SK-N-SH treated with all-trans-retinoic acid at 6 μM for 48 hours (cell line): Measurements from ENCODE around the gene CDH20.

Experiments used
- ATAC-seq: fragments of 200-7000 bp; cut with Tn5 transposase; 3 replicates; pipeline ENCODE4 v1.9.1; 2020; ENCODE audit warnings: mild to moderate bottlenecking, moderate library complexity
- ARNTL ChIP-seq: fragments of 450-650 bp; formaldehyde crosslinking; IDR thresholded peaks from 2 replicates; pipeline ENCODE4 v1.5.0; 2020; ENCODE audit warnings: low read depth, mild to moderate bottlenecking, moderate library complexity, borderline replicate concordance
- BACH2 ChIP-seq: fragments of 250-450 bp; sonication (Bioruptor Pico); IDR thresholded peaks from 2 replicates; pipeline ENCODE4 v1.9.0; 2021; ENCODE audit warnings: mild to moderate bottlenecking, borderline replicate concordance
- CREB5 ChIP-seq: fragments of 250-450 bp; sonication (Bioruptor Pico); IDR thresholded peaks from 2 replicates; pipeline ENCODE4 v1.5.1; 2020; ENCODE audit warnings: low read depth, mild to moderate bottlenecking, moderate library complexity
- CSDC2 ChIP-seq: fragments of 250-450 bp; sonication (Bioruptor Pico); IDR thresholded peaks from 2 replicates; pipeline ENCODE4 v1.5.0; 2020; ENCODE audit warnings: mild to moderate bottlenecking, moderate library complexity
- CSRNP3 ChIP-seq: fragments of 250-450 bp; sonication (Bioruptor Pico); IDR thresholded peaks from 2 replicates; pipeline ENCODE4 v1.5.1; 2021; ENCODE audit warnings: mild to moderate bottlenecking, moderate library complexity
- GLIS3 ChIP-seq: fragments of 250-450 bp; sonication (Bioruptor Pico); IDR thresholded peaks from 2 replicates; pipeline ENCODE4 v1.5.0; 2020; ENCODE audit warnings: mild to moderate bottlenecking, moderate library complexity
- ISL1 ChIP-seq: fragments of 250-450 bp; sonication (Bioruptor Pico); IDR thresholded peaks from 2 replicates; pipeline ENCODE4 v2.1.2; 2022; ENCODE audit warnings: mild to moderate bottlenecking, moderate library complexity
- OSR1 ChIP-seq: fragments of 250-450 bp; sonication (Bioruptor Pico); IDR thresholded peaks from 2 replicates; pipeline ENCODE4 v1.8.0; 2022; ENCODE audit warnings: moderate library complexity, mild to moderate bottlenecking, inconsistent platforms
- PATZ1 ChIP-seq: fragments of 250-450 bp; sonication (Bioruptor Pico); IDR thresholded peaks from 2 replicates; pipeline ENCODE4 v1.8.0; 2020; ENCODE audit warnings: mild to moderate bottlenecking, moderate library complexity, borderline replicate concordance
- POU6F1 ChIP-seq: fragments of 250-450 bp; sonication (Bioruptor Pico); IDR thresholded peaks from 2 replicates; pipeline ENCODE4 v1.8.0; 2021; ENCODE audit warnings: low read depth, mild to moderate bottlenecking, moderate library complexity, borderline replicate concordance
- PPARA ChIP-seq: fragments of 250-450 bp; sonication (Bioruptor Pico); IDR thresholded peaks from 2 replicates; pipeline ENCODE4 v1.5.0; 2020; ENCODE audit warnings: mild to moderate bottlenecking, borderline replicate concordance
- SNAI2 ChIP-seq: fragments of 250-450 bp; sonication (Bioruptor Pico); IDR thresholded peaks from 2 replicates; pipeline ENCODE4 v1.5.0; 2020; ENCODE audit warnings: mild to moderate bottlenecking, moderate library complexity
- TOX ChIP-seq: fragments of 250-450 bp; sonication (Bioruptor Pico); IDR thresholded peaks from 2 replicates; pipeline ENCODE4 v1.8.0; 2021; ENCODE audit warnings: mild to moderate bottlenecking, moderate library complexity, borderline replicate concordance
- TSHZ2 ChIP-seq: fragments of 250-450 bp; sonication (Bioruptor Pico); IDR thresholded peaks from 2 replicates; pipeline ENCODE4 v1.5.0; 2020; ENCODE audit warnings: mild to moderate bottlenecking, moderate library complexity
- ZC3H10 ChIP-seq: fragments of 250-450 bp; sonication (Bioruptor Pico); IDR thresholded peaks from 2 replicates; pipeline ENCODE4 v1.5.1; 2021; ENCODE audit warnings: mild to moderate bottlenecking, moderate library complexity
- ZFP3 ChIP-seq: fragments of 250-450 bp; sonication (Bioruptor Pico); IDR thresholded peaks from 2 replicates; pipeline ENCODE4 v1.5.0; 2020; ENCODE audit warnings: mild to moderate bottlenecking, moderate library complexity
- ZFP30 ChIP-seq: fragments of 450-650 bp; formaldehyde crosslinking; IDR thresholded peaks from 2 replicates; pipeline ENCODE4 v1.5.0; 2022; ENCODE audit warnings: mild to moderate bottlenecking, moderate library complexity
- ZNF565 ChIP-seq: fragments of 450-650 bp; formaldehyde crosslinking; conservative IDR thresholded peaks from 2 replicates; pipeline ENCODE4 v1.5.0; 2020; ENCODE audit warnings: low read depth, mild to moderate bottlenecking, moderate library complexity
- ZNF8 ChIP-seq: fragments of 450-650 bp; formaldehyde crosslinking; IDR thresholded peaks from 2 replicates; pipeline ENCODE4 v1.5.0; 2020; ENCODE audit warnings: mild to moderate bottlenecking, moderate library complexity

The CDH20 gene

GRCh38 chr18:61597316-61597715 is 264.1 kb downstream of the CDH20 start:
- TF ChIP-seq CSDC2 (CRISPR knock-in tag): no peak
- no peak for TF ChIP-seq OSR1 (CRISPR knock-in tag)
- no peak for TF ChIP-seq ZNF565 (CRISPR knock-in tag)
- no peak for TF ChIP-seq CSRNP3 (CRISPR knock-in tag)
- TF ChIP-seq ZFP30 (CRISPR knock-in tag): no peak
- no peak for TF ChIP-seq PATZ1 (CRISPR knock-in tag)
- no peak for TF ChIP-seq POU6F1
- no peak for TF ChIP-seq GLIS3
- TF ChIP-seq ARNTL: no peak
- TF ChIP-seq, all 23 proteins: peak for 0
- ATAC-seq: no peak

- no peak for ATAC-seq
- no peak for TF ChIP-seq ZC3H10 (CRISPR knock-in tag)
- TF ChIP-seq TOX (CRISPR knock-in tag): no peak
- no peak for TF ChIP-seq ZNF8 (CRISPR knock-in tag)
- no peak for TF ChIP-seq BACH2 (CRISPR knock-in tag)
- TF ChIP-seq POU6F1: no peak
- TF ChIP-seq ZFP3: no peak
- TF ChIP-seq OSR1 (CRISPR knock-in tag): no peak
- no peak for TF ChIP-seq PPARA (CRISPR knock-in tag)
- TF ChIP-seq CSRNP3 (CRISPR knock-in tag): no peak
- TF ChIP-seq TSHZ2 (CRISPR knock-in tag): no peak
- TF ChIP-seq CREB5 (CRISPR knock-in tag): no peak
- TF ChIP-seq ARNTL: no peak
- TF ChIP-seq SNAI2 (CRISPR knock-in tag): no peak
Measured at GRCh38 chr18:61600422-61600821, 267.2 kb downstream of the CDH20 start.

- no peak for ATAC-seq
Measured at GRCh38 chr18:61602836-61603235, 269.6 kb downstream of the CDH20 start.

More at GRCh38 chr18:61602836-61603235, 269.6 kb downstream of the CDH20 start:
- no peak for TF ChIP-seq ISL1
